NB4 (cell line): Measurements from ENCODE around the gene PPP4C.

Experiments used
- CTCF ChIP-seq: IDR thresholded peaks from one replicate; pipeline ENCODE4 v1.5.1; 2012; ENCODE audit warnings: low read depth, low read length
- MAX ChIP-seq: IDR thresholded peaks from 2 replicates; pipeline ENCODE4 v1.6.1; 2011; ENCODE audit warnings: low read depth, low read length
- POLR2A ChIP-seq: IDR thresholded peaks from 2 replicates; pipeline ENCODE4 v1.6.1; 2011; ENCODE audit warnings: mild to moderate bottlenecking; ENCODE audit not compliant: insufficient read length; ENCODE audit errors: extremely low read depth

- no peak for TF ChIP-seq CTCF
- no peak for TF ChIP-seq MAX
- TF ChIP-seq POLR2A, result no peak
Observed at GRCh38 chr16:30085820-30086219, 10.0 kb downstream of the PPP4C start.
